ENCODE data around the gene GPD1L. TPM values are rescaled to one million over a fixed set of nuclear protein-coding genes. Genes with fewer than 3 reads are reported as not detected.

GPD1L gene
- total and polyA plus RNA-seq, 11 donors = 97.4 to 340 (median 164) TPM

DNA sequence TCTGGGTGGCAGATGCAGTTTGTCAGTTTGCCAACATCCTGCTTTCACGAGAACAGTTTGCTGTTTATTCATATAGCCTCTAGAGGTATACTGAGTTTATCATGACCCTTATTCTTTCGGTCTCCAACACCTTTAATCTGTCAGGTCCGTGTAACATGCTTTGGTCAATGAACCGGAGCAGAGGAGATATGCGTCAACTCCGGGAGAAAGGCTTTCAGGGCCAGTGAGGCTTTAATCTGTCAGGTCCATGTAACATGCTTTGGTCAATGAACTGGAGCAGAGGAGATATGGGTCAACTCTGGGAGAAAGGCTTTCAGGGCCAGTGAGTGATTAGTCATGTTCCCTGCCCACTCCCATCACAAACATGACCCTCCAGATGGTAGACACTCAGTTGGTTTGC lies 16.9 kb upstream of the GPD1L start:
- H3K36me3 ChIP-seq = no peaks in the 10 kb centered on the region
- H3K27me3 ChIP-seq = no peaks in the 10 kb centered on the region
- DNase-seq (no peak), ATAC-seq (no peak)
- H3K9me3 ChIP-seq = no peaks in the 10 kb centered on the region
- H3K4me3 ChIP-seq = no peak overlapping the region
- intact Hi-C loops (cut with DNase I) = loop anchor here in 1 of 10 donors (10.0 kb wide), 1 partner anchor 55 kb away; no protein-coding TSS in a partner anchor
- 89 to 95% (median 91%) methylated on average over 6 of the region's 6 CpGs for WGBS, 4 donors
- H3K27ac ChIP-seq = no peak overlapping the region
- H3K4me1 ChIP-seq = no peaks in the 10 kb centered on the region
- TF ChIP-seq POLR2A (IDR thresholded peaks at IDR 0.05) (no peak), CTCF (IDR thresholded peaks at IDR 0.05) (no peak)

- 87 to 93% (median 90%) methylated on average over 5 of the region's 5 CpGs for WGBS, 4 donors
- no peak overlapping the region for H3K27ac ChIP-seq
- H3K27me3 ChIP-seq = no peaks in the 10 kb centered on the region
- no peaks in the 10 kb centered on the region for H3K9me3 ChIP-seq
- intact Hi-C loops (cut with DNase I) = no loop called here
- H3K4me1 ChIP-seq = no peaks in the 10 kb centered on the region
- no peaks in the 10 kb centered on the region for H3K36me3 ChIP-seq
- ATAC-seq (no peak), DNase-seq (no peak)
- H3K4me3 ChIP-seq = no peak overlapping the region
- TF ChIP-seq CTCF (IDR thresholded peaks at IDR 0.05) (no peak), POLR2A (IDR thresholded peaks at IDR 0.05) (no peak)
Observed at GRCh38 chr3:32093204-32093603, 13.2 kb upstream of the GPD1L start.

GRCh38 chr3:32095431-32095830 lies 11.0 kb upstream of the GPD1L start:
- intact Hi-C loops (cut with DNase I) = no loop called here
- no peak for DNase-seq
- H3K27ac ChIP-seq = no peak overlapping the region
- no peak overlapping the region for H3K4me3 ChIP-seq
- H3K4me1 ChIP-seq = no peaks in the 10 kb centered on the region
- H3K27me3 ChIP-seq = no peaks in the 10 kb centered on the region
- 59 to 66% (median 65%) methylated on average over 3 of the region's 3 CpGs for WGBS, 4 donors
- no peak for ATAC-seq
- peaks cover 0 to 2% (median 0%) of the 10 kb centered on the region in 12 donors for H3K9me3 ChIP-seq
- TF ChIP-seq POLR2A (IDR thresholded peaks at IDR 0.05) (no peak), CTCF (IDR thresholded peaks at IDR 0.05) (no peak)
- H3K36me3 ChIP-seq = no peaks in the 10 kb centered on the region

GRCh38 chr3:32097768-32098167 lies 8.7 kb upstream of the GPD1L start:
- no peak overlapping the region for H3K27ac ChIP-seq
- DNase-seq = no peak
- H3K4me1 ChIP-seq = no peaks in the 10 kb centered on the region
- no peak overlapping the region for H3K4me3 ChIP-seq
- H3K36me3 ChIP-seq = no peaks in the 10 kb centered on the region
- no peak for TF ChIP-seq POLR2A (IDR thresholded peaks at IDR 0.05)
- no peak for TF ChIP-seq CTCF (IDR thresholded peaks at IDR 0.05)
- 85 to 91% (median 90%) methylated on average over 1 of the region's 1 CpG for WGBS, 4 donors
- no peaks in the 10 kb centered on the region for H3K27me3 ChIP-seq
- intact Hi-C loops (cut with DNase I) = no loop called here
- ATAC-seq = no peak
- H3K9me3 ChIP-seq = peaks cover 0 to 25% (median 15%) of the 10 kb centered on the region in 12 donors

Data from heart left ventricle (tissue), 16 donors.